Embryonic facial prominence (tissue), 1 donor: ENCODE data around the gene ACOX2.

Experiments used
- DNase-seq: peaks from one replicate; pipeline ENCODE4 v3.0.0-alpha.2; 2016; ENCODE audit errors: extremely low spot score

ACOX2 gene

GRCh38 chr3:58508437-58508836, 28.6 kb downstream of the ACOX2 start:
- DNase-seq = no peak

DNA sequence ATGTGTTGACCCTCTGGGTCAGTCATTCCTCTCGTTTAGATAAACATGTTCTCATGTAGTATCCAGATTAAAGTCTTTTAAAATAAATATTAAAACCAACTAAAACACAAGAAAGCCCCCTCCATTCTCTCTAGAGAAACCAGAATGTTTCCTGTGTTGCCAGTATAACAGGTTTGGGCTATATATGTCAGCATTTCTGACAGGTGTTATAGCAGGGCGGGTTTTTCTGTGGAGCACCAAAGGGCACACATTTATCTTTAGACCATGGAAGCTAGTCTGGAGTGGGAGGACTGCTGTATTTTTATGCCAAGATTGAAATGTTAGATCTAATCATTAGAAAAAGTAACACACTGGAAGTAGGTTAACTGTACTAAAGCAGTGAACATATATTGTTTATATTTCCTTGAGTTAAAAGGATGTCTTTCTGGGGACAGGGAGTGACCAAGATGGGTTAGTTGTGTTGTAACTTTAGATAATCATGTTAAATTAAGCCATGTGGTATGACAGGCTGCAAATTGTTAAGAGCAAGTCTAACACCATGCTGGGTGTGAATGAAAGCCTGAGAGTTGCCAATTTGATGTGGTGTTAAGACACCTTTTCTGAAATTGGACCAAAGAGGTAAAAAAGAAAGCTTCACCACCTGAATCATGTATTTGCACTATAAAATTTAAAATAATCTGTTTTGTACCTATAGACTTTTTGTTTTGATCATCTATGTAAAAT, 29.5 kb downstream of the ACOX2 start:
- DNase-seq = no peak

DNA sequence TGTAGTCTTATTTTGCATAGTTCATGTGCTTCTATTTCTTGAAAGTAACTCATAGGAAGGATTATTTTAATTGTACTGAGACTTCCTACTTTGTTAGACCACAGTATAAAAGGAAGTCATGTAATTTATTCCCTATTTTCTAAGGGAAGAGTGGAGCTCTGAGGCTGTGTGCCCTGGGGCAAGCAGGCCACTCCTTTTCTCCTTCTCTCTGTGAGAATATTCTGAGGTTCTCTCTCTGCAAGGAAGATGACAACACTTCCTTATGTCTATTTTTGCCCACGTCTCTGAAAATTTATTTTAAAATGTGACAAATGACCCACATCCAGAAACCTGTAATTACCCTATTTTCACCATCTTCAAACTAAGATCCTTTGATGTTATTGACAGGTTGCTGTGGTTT, 34.1 kb downstream of the ACOX2 start:
- DNase-seq = no peak

DNA sequence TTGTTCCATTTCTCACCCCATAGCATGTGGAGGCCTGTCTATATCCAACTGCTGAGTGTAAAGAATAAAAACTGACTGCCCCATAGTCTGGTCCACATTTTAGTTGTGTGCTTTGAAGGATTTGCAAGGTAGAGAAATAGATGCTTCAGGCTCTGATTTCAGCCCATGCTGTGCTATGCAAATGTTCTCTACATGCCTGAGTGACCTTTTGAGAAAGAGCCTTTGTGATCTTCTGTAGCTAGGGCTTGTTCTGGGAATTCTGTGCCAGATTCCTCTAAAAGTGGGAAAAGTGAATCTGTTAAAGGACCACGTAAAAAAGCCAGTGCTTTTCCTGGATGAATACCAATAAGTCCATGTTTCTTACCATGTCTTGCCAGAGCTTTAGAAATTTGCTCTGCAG, 39.9 kb downstream of the ACOX2 start:
- no peak for DNase-seq

- no peak for DNase-seq
Observed at GRCh38 chr3:58496206-58496857, 40.7 kb downstream of the ACOX2 start.

GRCh38 chr3:58495101-58495500, 41.9 kb downstream of the ACOX2 start:
- DNase-seq = no peak

- DNase-seq = no peak
Observed at GRCh38 chr3:58494107-58494506, 42.9 kb downstream of the ACOX2 start.

- no peak for DNase-seq
Observed at GRCh38 chr3:58492494-58492905, 44.5 kb downstream of the ACOX2 start.

DNA sequence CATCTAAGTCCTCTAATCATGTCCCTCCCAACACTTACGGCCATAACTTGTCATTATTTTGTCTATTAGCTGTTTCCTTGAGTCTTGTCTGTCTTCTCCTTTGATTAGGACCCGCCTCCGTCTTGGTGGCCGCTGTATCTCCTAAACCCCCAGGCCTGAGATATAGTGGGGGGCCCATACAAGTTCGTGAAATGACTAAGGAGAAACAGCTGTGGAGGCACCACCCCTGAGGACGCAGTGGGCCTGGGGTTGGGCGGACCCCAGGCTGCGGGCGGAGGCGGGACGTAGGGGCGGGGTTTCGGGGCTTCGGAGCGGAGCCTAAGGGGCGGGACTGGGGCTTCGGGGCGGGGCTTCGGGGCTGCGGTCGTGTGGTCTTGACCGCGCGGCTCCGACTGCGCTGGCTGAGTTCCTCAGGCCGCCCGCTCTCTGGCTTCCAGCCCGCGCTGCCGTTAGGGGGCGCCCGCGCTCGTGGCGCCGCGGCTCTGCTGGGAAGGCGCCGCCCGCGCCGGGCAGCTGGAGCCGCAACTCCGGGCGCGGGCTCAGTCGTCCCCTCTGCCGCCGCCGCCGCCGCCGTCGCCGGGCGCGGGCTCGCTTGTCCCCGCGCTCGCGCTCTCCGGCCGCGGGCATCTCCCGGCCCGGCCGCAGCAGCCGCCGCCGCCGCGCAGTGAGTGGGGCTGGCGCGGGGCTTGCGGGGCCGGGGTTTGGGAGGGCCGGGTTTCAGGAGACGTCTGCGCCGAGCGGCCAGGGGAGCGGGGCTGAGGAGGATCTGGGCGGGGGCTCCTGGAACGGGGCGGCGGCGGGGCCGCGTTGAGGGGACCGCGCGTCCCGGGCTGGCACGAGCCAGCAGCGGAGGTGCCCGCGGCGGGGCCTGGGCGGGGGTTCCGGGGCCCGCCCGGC, 45.2 kb downstream of the ACOX2 start, which contains the start of gene KCTD6:
KCTD6 (plus strand) TSS at position 591 of the 897 bp plus-strand sequence. CDS start 6,660 bp downstream, outside the sequence.
- peak; percentile 82 for DNase-seq

- no peak for DNase-seq
Observed at GRCh38 chr3:58490860-58491501, 46.0 kb downstream of the ACOX2 start.

GRCh38 chr3:58488967-58489366, 48.0 kb downstream of the ACOX2 start:
- DNase-seq = no peak

GRCh38 chr3:58487140-58487886, 49.7 kb downstream of the ACOX2 start:
- no peak for DNase-seq

DNA sequence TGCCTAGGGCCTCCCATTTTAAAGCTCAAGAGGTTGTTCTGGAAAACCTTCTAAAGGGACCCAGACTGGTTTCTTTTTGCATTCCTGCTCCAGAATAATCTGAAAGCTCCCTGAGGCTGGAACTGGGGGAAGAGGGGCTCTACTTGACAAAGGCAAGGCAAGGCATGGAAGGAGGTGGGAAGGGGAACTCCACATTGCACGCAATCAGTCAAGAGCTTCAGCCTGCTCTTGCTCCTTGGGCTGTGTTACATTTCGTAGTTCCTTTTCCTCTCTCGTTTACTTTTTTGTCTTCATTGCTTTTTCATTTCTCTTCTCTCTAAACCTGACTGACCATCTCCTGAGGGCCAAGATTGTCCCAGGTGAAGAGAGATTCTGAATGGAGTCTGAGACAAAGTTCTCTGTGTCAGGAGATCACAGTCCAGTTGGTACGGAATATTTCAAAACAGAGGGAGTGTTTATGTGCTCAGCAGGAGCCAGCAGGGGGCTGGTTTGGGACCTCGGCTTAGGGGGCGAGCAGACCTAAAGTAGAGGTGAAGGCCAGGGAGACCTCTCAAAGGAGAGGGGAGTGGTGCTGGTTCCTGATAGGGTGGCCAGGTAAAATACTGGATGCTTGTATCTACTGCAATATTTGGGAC, 51.1 kb downstream of the ACOX2 start:
- no peak for DNase-seq

DNA sequence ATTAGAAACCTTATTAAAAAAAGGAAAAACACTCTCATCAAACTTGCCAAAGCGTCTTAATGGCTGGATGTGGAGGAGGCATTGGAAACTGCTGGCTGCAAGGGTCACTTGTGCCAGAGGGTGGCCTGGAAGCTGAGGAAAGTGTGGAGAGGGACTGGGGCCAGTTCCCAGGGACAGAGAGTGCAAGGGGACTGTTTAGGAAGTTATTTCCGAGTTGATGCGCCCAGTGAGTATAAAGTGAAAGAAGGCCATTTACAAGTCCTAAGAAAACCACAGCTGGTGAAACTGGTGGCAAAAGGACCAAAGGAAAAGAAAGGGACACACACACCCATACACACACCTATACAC, 52.3 kb downstream of the ACOX2 start:
- no peak for DNase-seq

DNA sequence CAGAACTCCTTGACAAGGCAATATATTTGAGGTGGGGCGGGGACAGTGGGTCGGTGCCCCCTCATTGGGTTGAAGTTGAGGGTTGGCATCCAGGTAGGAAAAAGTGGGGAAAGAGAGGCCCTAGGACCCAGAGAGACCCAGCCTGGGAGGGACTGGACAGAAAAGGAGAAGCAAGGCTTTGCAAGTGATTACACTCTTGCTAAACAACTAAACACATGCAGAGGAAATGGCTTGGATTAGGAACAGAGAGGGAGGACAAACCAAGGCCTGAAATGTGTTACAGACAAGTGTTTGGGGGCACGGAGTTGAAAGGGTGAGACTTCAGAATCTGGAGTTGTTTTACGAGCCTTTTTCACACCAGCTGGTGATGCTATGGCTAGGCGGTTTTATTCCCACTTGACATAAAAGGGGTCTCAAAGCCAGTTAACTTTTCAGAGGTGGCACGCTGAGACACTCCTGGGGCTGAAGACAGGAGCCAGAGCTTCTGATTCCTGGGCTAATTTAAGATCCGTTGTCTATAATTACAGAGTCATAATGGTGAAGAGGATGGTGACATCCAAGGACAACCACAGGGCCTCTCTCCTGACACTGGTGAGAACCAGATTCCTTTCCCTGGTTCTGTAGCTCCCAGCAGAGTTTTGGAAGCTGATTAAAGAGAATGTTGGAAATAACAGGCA, 52.8 kb downstream of the ACOX2 start:
- DNase-seq = no peak

DNA sequence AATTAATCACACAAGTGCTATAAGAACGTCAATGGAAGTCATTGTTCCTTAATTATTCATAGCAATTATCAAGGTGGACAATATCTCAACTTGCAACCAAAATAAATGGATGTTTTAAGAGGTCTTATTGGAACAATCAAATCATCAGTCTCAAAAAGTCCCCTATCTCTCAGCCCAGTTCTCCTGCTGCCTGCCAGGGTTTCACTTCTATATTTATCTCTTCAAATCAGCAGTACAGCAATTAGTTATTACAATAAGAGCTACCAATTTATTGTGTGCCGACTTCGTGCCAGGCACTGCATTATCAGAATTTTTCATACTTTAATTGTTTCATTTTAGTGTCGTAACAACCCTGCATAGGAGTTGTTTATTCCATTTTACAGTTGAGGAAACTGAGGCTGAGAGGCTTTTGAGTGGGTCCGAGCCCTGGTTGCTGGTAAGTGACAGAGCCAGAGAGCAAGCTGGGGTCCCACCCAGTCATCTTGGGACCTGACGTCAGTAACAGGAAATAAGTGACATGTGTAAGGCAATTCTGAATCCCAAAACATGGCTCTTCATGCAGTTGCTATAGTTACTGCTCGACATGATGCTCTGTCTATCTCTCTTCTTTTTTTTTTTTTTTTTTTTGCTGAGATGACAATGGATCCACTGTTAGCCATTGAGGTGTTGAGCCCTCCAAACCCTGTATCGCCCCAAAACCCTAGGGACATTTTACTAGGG, 53.9 kb downstream of the ACOX2 start:
- no peak for DNase-seq

GRCh38 chr3:58480309-58480708, 56.7 kb downstream of the ACOX2 start:
- no peak for DNase-seq

- no peak for DNase-seq
Observed at GRCh38 chr3:58478781-58479180, 58.2 kb downstream of the ACOX2 start.

DNA sequence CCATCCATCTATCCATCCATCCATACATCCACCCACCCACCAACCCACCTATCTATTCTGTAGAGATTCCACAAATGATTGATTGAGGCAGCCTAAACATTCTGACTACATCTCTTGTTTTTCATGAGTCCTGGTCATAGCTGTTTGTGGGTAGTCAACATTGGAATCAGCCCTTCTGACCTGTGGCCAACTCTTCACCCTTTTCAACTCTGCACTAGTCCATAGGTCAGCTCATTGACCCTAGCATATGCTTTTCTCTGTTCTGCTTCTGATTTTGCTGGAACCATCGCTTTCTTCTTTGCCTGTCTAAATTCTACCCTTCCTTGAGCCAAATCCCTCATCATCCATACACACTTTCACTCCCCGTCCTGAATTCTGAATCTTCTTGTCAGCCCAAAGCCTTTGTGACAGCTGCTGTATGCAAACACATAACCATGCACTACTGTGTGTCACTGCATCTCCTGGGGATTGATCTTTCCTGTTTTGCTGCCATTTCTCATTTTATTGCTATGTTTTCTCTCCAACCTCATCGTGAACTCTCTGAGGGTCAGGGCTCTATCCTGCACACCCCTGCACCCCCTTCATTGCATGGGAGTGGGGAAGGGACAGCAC, 61.9 kb downstream of the ACOX2 start:
- DNase-seq = no peak
